Ishikawa (cell line): ENCODE results near the gene CLMN.

Experiments used
- CEBPB ChIP-seq: IDR thresholded peaks from 2 replicates; pipeline ENCODE4 v1.6.1; 2012
- EP300 ChIP-seq: IDR thresholded peaks from 2 replicates; pipeline ENCODE4 v1.6.1; 2012; ENCODE audit warnings: borderline replicate concordance
- FOXM1 ChIP-seq: IDR thresholded peaks from 2 replicates; pipeline ENCODE4 v1.6.1; 2012; ENCODE audit warnings: low read depth, borderline replicate concordance
- NFIC ChIP-seq: IDR thresholded peaks from 2 replicates; pipeline ENCODE4 v1.6.1; 2012
- RAD21 ChIP-seq: IDR thresholded peaks from 2 replicates; pipeline ENCODE4 v1.6.1; 2012; ENCODE audit warnings: low read depth
- TAF1 ChIP-seq: IDR thresholded peaks from 2 replicates; pipeline ENCODE4 v1.6.1; 2012; ENCODE audit warnings: low read depth, mild to moderate bottlenecking
- TCF12 ChIP-seq: IDR thresholded peaks from 2 replicates; pipeline ENCODE4 v1.6.1; 2012; ENCODE audit warnings: low read depth
- YY1 ChIP-seq: IDR thresholded peaks from 2 replicates; pipeline ENCODE4 v1.6.1; 2012; ENCODE audit warnings: low read depth
- ZBTB7A ChIP-seq: IDR thresholded peaks from 2 replicates; pipeline ENCODE4 v1.6.1; 2012; ENCODE audit warnings: low read depth
- TF ChIP-seq, protein P1 (sequence below): IDR thresholded peaks from 2 replicates; pipeline ENCODE4 v1.6.1; 2012
- TF ChIP-seq, protein P2 (sequence below): IDR thresholded peaks from 2 replicates; pipeline ENCODE4 v1.6.1; 2012; ENCODE audit warnings: low read depth, mild to moderate bottlenecking
- TF ChIP-seq, protein P3 (sequence below): IDR thresholded peaks from 2 replicates; pipeline ENCODE4 v1.6.1; 2012

GRCh38 chr14:95193081-95193480, 126.6 kb downstream of the CLMN start:
- TF ChIP-seq TAF1 = no peak
- TF ChIP-seq, protein P1, sequence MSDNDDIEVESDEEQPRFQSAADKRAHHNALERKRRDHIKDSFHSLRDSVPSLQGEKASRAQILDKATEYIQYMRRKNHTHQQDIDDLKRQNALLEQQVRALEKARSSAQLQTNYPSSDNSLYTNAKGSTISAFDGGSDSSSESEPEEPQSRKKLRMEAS = no peak
- TF ChIP-seq NFIC = no peak
- no peak for TF ChIP-seq EP300
- TF ChIP-seq RAD21 = no peak
- TF ChIP-seq TCF12 = no peak
- TF ChIP-seq, protein P2, sequence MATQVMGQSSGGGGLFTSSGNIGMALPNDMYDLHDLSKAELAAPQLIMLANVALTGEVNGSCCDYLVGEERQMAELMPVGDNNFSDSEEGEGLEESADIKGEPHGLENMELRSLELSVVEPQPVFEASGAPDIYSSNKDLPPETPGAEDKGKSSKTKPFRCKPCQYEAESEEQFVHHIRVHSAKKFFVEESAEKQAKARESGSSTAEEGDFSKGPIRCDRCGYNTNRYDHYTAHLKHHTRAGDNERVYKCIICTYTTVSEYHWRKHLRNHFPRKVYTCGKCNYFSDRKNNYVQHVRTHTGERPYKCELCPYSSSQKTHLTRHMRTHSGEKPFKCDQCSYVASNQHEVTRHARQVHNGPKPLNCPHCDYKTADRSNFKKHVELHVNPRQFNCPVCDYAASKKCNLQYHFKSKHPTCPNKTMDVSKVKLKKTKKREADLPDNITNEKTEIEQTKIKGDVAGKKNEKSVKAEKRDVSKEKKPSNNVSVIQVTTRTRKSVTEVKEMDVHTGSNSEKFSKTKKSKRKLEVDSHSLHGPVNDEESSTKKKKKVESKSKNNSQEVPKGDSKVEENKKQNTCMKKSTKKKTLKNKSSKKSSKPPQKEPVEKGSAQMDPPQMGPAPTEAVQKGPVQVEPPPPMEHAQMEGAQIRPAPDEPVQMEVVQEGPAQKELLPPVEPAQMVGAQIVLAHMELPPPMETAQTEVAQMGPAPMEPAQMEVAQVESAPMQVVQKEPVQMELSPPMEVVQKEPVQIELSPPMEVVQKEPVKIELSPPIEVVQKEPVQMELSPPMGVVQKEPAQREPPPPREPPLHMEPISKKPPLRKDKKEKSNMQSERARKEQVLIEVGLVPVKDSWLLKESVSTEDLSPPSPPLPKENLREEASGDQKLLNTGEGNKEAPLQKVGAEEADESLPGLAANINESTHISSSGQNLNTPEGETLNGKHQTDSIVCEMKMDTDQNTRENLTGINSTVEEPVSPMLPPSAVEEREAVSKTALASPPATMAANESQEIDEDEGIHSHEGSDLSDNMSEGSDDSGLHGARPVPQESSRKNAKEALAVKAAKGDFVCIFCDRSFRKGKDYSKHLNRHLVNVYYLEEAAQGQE = no peak
- TF ChIP-seq, protein P3, sequence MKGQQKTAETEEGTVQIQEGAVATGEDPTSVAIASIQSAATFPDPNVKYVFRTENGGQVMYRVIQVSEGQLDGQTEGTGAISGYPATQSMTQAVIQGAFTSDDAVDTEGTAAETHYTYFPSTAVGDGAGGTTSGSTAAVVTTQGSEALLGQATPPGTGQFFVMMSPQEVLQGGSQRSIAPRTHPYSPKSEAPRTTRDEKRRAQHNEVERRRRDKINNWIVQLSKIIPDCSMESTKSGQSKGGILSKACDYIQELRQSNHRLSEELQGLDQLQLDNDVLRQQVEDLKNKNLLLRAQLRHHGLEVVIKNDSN = no peak
- no peak for TF ChIP-seq CEBPB
- no peak for TF ChIP-seq FOXM1
- no peak for TF ChIP-seq ZBTB7A
- no peak for TF ChIP-seq YY1
